NT2/D1 (cell line): ENCODE data around the gene SPATA7.

Experiments used
- SUZ12 ChIP-seq: IDR thresholded peaks from 2 replicates; pipeline ENCODE4 v1.6.1; 2011; ENCODE audit not compliant: insufficient read length, insufficient read depth; ENCODE audit errors: extremely low read depth
- YY1 ChIP-seq: IDR thresholded peaks from 2 replicates; pipeline ENCODE4 v1.6.1; 2011; ENCODE audit not compliant: insufficient read length, insufficient read depth
- ZNF274 ChIP-seq: IDR thresholded peaks from 2 replicates; pipeline ENCODE4 v1.6.1; 2011; ENCODE audit warnings: mild to moderate bottlenecking, low read depth, low read length

GRCh38 chr14:88352698-88353097 is 32.8 kb upstream of the SPATA7 start:
- no peak for TF ChIP-seq YY1
- TF ChIP-seq SUZ12: no peak
- no peak for TF ChIP-seq ZNF274
